K562 (cell line): ENCODE measurements around the gene KCNN3. TPM values are rescaled to one million over a fixed set of nuclear protein-coding genes. Genes with fewer than 3 reads are reported as not detected.

Experiments used
- CEBPB ChIP-seq: fragments of 450-650 bp; IDR thresholded peaks from 2 replicates; pipeline ENCODE4 v1.6.1; 2016; ENCODE audit warnings: missing genetic modification characterization, missing compliant biosample characterization
- MAFF ChIP-seq: IDR thresholded peaks from 2 replicates; pipeline ENCODE4 v1.6.1; 2012; ENCODE audit warnings: low read length, improper control_type of control experiment
- PML ChIP-seq: IDR thresholded peaks from 2 replicates; pipeline ENCODE4 v1.6.1; 2012; ENCODE audit warnings: low read length, inconsistent platforms
- PPARD ChIP-seq: fragments of 250-450 bp; sonication (Bioruptor Pico); IDR thresholded peaks from 2 replicates; pipeline ENCODE4 v1.8.0; 2022; ENCODE audit warnings: inconsistent platforms, mild to moderate bottlenecking, moderate library complexity
- SMC3 ChIP-seq: conservative IDR thresholded peaks from 2 replicates; pipeline ENCODE4 v1.6.1; 2011; ENCODE audit warnings: low read depth, low read length, improper control_type of control experiment; ENCODE audit not compliant: insufficient read depth
- ZBED1 ChIP-seq: IDR thresholded peaks from 2 replicates; pipeline ENCODE4 v1.6.1; 2014
- ZKSCAN3 ChIP-seq: fragments of 250-450 bp; sonication (Bioruptor Pico); IDR thresholded peaks from 2 replicates; pipeline ENCODE4 v1.4.0; 2020
- polyA plus RNA-seq, 8 experiments: library from polyadenylated mRNA; depleted of rRNA in 4 of 8; stranded (reverse) in 5 of 8; unstranded in 3 of 8; fragments of >200 nt; fragmentation: Nextera tagmentation in 2 of 8; fragmentation: Illumina TruSeq in 1 of 8; extraction: Ambion mirVana in 2 of 8; extraction: Trizol in 1 of 8; gene quantifications; 2 replicates each; pipeline versions ENCODE4 v1.2.1 to v1.2.3, GENCODE V29; 2011 to 2014; ENCODE audit warnings: inconsistent platforms in 1 of 8, missing spikeins in 1 of 8
- total RNA-seq, 7 experiments: library from RNA; depleted of rRNA in 6 of 7; stranded (reverse); fragments of >200 nt in 6 of 7; fragmentation: Illumina TruSeq in 2 of 7; extraction: Trizol in 2 of 7; gene quantifications; 2 replicates each; pipeline versions ENCODE4 v1.2.1 to v1.2.3, GENCODE V29; 2011 to 2021; ENCODE audit warnings: low replicate concordance in 1 of 7
- TF ChIP-seq, protein P1 (sequence below), 2 experiments: fragments of 200-800 bp in 1 of 2; sonication (Bioruptor generic) in 1 of 2; sonication (generic) in 1 of 2; formaldehyde crosslinking in 1 of 2; IDR thresholded peaks in 1 of 2; conservative IDR thresholded peaks in 1 of 2; 2 replicates each; pipeline versions ENCODE4 v1.5.0 to v1.6.1; 2016 to 2020; ENCODE audit warnings: missing compliant biosample characterization in 1 of 2, missing genetic modification characterization in 1 of 2, missing genetic modification reagents in 1 of 2
- TF ChIP-seq, protein P2 (sequence below): fragments of 250-450 bp; sonication (Bioruptor Pico); IDR thresholded peaks from 2 replicates; pipeline ENCODE4 v1.5.1; 2021; ENCODE audit warnings: mild to moderate bottlenecking

The KCNN3 gene
- total and polyA plus RNA-seq, 9 of the 15 experiments (the other 6 are each of a cell fraction or from before 2014, with no cell fraction given), result 0.02 to 0.03 TPM; not detected in 7

GRCh38 chr1:154659823-154660592 lies 210.1 kb downstream of the KCNN3 start (continued):
- peak; percentile 57 for TF ChIP-seq CEBPB
- TF ChIP-seq, protein P1, sequence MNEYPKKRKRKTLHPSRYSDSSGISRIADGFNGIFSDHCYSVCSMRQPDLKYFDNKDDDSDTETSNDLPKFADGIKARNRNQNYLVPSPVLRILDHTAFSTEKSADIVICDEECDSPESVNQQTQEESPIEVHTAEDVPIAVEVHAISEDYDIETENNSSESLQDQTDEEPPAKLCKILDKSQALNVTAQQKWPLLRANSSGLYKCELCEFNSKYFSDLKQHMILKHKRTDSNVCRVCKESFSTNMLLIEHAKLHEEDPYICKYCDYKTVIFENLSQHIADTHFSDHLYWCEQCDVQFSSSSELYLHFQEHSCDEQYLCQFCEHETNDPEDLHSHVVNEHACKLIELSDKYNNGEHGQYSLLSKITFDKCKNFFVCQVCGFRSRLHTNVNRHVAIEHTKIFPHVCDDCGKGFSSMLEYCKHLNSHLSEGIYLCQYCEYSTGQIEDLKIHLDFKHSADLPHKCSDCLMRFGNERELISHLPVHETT (CRISPR knock-in tag; conservative IDR thresholded peaks at IDR 0.05 in 1 of 2, IDR thresholded peaks at IDR 0.05 in 1 of 2), result no peak
- TF ChIP-seq MAFF, result peak; percentile 42; the same call in 1 of the 2 replicates
- TF ChIP-seq ZBED1, result no peak
- no peak for TF ChIP-seq PPARD (CRISPR knock-in tag)
- TF ChIP-seq, protein P2, sequence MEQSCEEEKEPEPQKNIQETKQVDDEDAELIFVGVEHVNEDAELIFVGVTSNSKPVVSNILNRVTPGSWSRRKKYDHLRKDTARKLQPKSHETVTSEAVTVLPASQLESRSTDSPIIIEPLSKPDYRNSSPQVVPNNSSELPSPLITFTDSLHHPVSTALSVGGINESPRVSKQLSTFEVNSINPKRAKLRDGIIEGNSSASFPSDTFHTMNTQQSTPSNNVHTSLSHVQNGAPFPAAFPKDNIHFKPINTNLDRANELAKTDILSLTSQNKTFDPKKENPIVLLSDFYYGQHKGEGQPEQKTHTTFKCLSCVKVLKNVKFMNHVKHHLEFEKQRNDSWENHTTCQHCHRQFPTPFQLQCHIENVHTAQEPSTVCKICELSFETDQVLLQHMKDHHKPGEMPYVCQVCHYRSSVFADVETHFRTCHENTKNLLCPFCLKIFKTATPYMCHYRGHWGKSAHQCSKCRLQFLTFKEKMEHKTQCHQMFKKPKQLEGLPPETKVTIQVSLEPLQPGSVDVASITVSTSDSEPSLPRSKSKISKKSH (CRISPR knock-in tag), result no peak
- no peak for TF ChIP-seq PML
- TF ChIP-seq SMC3, result no peak
- TF ChIP-seq ZKSCAN3 (CRISPR knock-in tag), result no peak
- TF ChIP-seq, all 486 proteins: peak for 6
